GM18861 (cell line): ENCODE measurements around the gene ACADS.
"Not testable (repeated sequence)": the region's sequence is repeated elsewhere in the genome, so short reads cannot be mapped to it uniquely, and the experiment has no call there.

ENCODE experiments used
- ATAC-seq: cut with Tn5 transposase; IDR thresholded peaks from one replicate; pipeline ENCODE4 v1.9.1; 2021; ENCODE audit not compliant: unreplicated experiment

Gene ACADS

DNA sequence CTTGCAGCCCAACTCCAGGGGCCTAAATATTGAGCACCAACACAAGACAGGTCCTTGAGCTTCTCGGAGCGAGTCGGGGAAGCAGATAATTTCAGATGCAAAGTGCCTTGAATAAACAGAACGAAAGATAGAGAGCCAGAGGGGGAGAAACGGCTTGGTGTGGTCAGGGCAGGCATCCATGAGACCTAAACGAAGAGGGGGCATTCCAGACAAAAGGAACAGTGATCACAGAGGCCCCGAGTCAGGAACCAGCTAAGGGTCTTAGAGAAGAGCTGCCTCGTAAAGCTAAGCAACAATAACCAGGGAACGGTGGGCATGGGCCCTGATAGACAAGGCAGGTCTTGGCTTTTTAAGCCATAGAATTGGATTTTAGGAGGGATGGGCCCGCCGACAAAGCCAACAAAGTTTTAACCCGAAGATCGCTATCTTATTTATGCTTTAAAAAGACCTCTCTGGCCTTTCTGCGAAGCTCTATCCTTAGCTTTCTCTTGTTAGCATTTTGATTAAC lies 421 bp upstream of the ACADS start:
- ATAC-seq, result no peak

DNA sequence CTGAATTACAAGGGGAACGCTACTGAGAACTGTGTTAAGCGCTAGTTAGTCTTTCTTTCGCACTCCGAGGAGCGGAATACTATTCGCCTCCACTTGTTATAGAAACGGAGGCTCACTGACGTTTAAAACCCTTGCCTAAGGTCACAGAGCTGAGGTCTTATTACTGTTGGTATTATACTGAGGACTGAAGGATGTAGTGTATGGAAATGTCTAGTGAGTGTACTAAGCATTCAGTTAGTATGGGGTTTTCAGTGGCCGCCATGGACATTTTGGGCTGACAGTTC lies 826 bp downstream of the ACADS start:
- ATAC-seq, result no peak

DNA sequence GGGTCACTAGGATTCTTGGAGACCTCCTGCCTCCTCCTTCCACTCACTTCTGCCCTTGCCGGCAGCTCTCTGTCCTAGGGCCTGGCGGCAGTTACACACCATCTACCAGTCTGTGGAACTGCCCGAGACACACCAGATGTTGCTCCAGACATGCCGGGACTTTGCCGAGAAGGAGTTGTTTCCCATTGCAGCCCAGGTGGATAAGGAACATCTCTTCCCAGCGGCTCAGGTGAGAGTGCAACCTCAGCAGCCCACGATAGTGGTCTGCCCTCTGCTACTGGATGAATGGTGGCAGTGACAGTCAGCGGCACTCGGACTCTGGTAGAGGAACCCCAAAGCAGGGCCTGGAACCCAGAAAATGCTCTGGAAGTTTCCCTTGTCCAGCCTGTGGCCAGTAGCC lies 1.3 kb downstream of the ACADS start:
- no peak for ATAC-seq

DNA sequence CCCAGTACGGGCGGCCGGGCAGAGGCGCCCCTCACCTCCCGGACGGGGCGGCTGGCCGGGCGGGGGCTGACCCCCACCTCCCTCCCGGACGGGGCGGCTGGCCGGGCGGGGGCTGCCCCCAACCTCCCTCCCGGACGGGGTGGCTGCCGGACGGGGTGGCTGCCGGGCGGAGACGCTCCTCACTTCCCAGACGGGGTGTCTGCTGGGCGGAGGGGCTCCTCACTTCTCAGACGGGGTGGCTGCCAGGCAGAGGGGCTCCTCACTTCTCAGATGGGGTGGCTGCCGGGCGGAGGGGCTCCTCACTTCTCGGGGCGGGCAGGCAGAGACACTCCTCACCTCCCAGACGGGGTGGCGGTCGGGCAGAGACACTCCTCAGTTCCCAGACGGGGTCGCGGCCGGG lies 6.6 kb downstream of the ACADS start:
- ATAC-seq, result not testable (repeated sequence)

DNA sequence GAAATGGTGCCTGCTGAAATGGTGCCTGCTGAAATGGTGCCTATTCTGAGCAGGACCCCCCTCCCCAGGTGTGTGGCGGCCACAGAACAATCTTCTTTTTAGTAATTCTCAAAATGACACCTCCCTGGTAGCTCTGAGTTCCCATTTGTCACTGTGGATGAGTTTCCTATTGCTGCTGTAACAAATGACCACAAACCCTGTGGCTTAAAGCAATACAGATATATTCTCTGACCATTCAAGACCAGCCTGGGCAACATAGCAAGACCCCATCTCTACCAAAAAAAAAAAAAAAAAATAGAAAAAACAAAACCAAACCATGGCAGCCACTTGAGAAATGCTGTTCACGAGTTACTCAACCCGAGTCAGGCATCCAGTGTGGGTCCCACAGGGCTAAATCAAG lies 7.9 kb downstream of the ACADS start:
- ATAC-seq, result no peak

DNA sequence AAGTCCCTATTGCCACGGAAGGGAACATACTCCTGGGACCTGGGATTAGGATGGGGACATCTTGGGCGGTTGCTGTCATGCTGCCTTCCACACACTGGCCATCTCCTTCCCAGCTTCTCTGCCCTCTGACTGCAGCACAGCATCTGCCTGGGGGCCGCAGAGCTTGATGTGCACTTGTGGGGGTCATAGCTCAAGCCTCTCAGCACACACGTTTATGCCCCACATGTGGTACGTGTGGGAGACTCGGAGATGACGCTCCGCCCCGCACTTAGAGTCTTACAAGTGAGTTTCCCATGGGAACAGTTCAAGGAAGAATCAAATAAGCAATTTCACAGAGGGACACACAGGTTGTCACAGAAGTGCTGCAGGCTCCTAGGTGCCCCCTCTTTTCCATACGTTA lies 8.6 kb downstream of the ACADS start:
- ATAC-seq, result no peak

DNA sequence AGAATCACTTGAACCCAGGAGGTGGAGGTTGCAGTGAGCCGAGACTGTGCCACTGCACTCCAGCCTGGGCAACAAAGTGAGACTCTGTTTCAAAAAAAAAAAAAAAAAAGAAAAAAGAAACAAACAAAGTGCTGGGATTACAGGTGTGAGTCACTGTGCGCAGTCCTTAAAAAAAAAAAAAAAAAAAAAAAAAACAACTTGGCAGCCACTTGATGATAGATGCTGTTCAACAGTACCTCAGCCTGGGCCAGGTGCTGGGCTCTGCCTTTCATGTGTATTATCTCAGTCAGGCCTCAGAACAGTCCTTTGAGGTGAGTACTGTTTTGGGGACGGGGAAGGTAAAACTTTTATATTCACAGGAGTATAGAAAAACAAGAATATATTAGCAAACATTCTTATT lies 9.6 kb downstream of the ACADS start:
- ATAC-seq, result no peak

DNA sequence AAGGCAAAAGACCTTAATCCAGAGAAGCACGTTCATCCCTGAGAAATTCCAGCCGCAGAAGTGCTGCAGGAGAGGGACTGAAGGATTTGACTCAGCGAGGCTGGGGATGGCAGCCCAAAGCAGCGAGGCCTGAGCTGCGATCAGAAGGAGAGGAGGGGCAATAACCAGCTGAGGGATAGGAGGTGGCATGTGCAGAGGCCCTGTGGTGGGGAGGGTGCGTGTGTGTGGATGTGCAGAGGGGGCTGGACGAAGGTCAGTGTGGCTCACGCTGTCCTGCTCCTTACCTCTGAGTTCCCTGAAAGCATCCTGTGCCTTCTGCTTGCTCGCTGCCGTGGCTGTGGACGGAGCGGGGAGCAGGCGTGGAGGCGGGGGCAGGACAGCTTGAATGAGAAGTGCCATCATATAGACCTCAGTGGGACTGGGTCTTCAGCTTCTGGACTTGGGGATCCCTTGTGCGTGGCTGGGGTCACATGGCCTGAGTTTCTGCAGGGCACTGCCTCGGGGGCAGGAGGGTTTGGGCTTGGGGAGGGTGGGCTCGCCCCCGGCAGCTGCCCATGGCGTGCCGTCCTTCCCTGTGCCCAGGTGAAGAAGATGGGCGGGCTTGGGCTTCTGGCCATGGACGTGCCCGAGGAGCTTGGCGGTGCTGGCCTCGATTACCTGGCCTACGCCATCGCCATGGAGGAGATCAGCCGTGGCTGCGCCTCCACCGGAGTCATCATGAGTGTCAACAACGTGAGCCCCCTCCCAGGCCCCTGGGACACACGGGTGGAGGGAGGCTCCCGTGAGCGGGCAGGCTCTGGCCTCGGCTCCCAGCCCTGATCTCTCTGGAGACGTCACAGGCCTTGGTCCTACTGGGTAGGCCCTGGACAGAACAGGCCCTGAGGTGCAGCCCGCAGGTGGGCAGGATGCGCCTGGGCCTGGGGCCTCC lies 11.0 kb downstream of the ACADS start:
- ATAC-seq, result no peak

DNA sequence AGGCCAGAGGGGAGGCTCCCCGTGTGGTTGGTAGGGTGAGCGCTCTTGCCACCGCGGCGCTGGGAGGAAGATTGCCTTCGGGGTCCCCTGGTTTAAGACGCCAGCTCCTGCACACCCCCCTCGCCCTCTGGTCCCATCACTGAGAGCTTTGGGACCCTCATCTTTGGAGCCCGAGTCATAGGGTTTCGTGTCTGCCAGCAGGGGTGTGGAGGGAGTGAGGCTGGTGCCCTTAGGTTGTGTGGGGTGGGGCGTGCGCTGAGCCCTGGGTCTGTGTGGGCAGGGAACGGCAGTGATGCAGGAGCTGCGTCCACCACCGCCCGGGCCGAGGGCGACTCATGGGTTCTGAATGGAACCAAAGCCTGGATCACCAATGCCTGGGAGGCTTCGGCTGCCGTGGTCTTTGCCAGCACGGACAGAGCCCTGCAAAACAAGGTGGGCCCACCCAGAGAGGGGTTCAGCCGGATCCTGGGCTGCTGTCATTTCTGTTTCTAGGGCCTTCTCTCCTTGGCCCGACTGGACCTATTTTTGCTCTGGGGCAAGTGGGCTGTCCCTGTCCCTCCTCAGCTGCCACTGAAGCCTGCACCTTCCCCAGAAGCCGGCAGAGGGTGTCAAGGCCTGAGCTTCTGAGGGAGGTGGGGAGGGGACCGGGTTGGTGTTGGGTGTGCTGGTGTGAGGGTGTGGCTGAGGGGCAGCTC lies 12.1 kb downstream of the ACADS start:
- no peak for ATAC-seq

DNA sequence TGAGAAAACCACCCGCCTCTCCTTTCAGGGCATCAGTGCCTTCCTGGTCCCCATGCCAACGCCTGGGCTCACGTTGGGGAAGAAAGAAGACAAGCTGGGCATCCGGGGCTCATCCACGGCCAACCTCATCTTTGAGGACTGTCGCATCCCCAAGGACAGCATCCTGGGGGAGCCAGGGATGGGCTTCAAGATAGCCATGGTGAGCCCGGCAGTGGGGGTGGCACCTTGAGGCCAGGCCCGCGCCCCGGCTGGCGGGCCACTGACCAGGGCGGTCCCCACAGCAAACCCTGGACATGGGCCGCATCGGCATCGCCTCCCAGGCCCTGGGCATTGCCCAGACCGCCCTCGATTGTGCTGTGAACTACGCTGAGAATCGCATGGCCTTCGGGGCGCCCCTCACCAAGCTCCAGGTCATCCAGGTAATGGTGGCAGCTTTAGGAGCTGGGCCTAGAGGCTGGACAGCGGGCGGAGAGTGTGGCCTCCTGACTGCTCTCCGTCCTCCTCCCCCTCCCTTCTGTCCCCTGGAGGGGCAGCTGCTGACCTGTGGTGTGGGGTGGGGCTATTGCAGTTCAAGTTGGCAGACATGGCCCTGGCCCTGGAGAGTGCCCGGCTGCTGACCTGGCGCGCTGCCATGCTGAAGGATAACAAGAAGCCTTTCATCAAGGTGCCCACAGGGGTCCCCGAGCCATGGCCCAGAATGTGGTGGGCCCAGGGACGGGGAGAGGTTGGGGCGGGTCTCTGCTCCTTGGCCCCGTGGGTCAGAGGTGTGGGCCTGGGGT lies 12.8 kb downstream of the ACADS start:
- ATAC-seq, result no peak

DNA sequence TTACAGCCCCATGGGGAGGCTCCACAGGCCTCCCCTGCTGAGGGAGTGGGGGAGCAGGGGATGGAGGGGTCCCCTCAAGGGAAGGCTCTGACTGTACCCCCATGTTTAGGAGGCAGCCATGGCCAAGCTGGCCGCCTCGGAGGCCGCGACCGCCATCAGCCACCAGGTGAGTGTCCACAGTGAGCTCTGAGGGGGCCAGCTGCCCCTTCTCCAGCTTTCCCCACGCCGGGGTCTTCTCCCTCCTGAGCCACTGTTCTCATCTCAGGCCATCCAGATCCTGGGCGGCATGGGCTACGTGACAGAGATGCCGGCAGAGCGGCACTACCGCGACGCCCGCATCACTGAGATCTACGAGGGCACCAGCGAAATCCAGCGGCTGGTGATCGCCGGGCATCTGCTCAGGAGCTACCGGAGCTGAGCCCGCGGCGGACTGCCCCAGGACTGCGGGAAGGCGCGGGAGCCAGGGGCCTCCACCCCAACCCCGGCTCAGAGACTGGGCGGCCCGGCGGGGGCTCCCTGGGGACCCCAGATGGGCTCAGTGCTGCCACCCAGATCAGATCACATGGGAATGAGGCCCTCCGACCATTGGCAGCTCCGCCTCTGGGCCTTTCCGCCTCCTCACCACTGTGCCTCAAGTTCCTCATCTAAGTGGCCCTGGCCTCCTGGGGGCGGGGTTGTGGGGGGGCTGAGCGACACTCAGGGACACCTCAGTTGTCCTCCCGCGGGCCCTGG lies 13.6 kb downstream of the ACADS start:
- ATAC-seq, result no peak

DNA sequence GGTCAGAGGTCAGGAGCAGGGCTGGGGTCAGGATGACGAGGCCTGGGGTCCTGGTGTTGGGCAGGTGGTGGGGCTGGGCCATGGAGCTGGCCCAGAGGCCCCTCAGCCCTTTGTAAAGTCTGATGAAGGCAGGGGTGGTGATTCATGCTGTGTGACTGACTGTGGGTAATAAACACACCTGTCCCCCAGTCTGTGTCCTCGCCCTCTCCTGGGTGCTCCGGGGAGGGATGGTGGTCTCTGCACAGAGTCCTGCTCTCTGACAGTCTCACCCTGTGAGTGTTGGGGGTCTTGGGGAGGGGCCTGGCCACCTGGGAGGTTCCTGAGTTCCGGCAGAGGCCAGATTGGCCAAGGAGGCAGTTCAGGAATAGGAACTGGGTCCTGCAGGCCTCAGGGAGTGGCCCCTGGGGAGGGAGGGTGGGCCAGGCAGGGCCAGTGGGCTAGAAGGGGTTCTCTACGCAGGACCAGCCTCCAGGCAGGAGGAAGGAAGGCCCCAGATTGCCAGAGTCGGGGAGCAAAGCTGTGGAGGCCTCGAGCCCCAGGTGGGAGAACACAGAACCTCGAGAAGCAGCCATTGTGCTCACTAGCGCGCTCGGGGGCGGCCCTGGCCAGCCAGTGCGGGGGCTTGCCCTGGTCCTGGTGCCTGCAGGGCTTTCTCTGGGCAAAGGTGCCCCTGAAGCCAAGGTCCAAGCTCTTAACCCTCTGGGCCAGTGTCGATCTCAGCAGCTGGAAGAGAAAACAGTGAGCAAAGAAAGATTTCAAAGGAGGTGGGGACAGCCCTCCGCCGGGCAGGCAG lies 14.4 kb downstream of the ACADS start:
- ATAC-seq, result no peak

DNA sequence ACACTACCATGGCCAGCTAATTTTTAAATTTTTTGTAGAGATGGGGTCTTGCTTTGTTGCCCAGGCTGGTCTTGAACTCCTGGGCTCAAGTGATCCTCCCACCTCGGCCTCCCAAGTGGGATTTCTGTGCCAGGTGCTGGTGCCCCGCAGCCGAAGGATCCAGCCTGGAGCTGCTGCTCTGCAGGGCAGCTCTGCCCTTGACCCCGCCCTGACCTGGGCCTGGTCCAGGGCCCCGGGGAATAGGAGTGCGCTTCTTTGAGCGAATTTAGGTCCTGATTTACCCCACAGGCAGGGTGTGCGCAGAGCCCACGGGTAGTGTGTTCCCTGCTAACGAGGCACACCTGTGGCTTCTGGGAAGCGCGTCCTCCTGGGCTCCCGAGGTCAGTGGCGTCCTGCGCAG lies 15.2 kb downstream of the ACADS start:
- ATAC-seq, result no peak

DNA sequence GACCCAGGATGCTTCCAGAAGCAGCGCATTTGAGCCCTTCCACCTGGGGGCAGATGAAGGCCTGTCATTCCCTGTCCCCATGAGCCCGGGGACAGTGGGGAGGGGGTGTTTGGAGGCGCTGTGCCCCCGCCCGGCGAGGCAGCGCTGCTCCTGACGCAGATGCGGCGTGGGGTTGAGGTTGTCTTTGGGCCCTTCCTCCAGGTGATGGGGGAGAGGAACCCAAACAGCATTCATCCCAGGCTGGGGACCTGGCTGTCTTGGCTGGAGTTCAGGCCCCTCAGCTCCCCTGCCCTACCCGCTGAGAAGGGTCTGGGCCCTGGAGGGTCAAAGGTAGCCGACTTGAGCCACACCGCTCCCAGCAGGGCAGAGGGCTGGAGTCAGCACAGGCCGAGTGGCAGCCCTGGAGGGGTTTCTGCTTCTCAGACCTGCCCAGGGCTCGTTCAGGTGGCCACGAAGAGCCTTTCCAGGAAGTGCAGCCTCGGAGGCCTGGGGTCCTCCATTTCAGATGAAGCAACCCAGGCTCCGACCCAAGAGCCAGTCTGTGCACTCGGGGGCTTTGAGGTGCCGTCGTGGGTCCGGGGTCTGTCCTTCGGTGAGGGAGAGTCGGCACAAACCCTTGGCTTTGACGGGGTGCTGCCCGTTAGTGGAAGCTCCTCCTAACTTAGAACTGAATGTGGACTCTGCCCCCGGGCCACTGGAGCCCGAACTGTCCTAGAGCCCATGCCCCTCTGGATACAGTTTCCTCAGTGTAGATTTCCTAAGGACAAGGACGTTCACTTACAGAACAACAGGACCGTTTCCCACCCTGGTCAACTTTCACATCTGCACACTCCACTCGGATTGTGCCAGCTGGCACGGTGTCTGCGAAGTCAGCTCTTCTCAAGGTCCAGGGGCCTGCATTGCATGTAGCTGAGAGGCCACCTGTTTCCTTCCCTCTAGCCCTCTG lies 16.1 kb downstream of the ACADS start:
- ATAC-seq, result no peak

DNA sequence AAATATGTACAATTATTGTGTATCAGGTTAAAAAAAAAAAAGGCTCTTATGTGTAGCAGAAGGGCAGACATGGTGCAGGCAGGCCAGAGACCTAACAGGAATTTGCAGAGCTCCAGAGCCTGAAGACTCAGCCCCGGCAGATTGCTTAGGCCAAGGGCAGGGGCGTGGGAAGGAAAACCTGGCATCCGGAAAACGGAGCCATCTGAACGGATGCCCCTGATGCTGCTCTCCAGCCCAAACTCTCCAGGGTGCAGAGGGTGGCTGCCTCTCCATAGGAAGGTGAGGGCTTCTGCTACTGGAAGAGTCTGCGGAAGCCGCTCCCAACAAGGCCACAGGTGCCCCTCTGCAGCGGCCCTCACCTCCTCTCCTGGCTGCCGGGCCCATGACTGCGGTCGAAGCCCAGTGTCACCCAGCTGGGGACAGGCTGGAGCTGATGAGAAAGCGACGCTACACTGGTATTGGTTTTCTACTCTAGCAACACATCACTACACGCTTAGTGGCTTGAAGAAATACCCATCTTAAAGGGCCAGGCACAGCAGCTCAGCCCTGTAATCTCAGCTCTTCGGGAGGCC lies 19.4 kb downstream of the ACADS start:
- ATAC-seq, result no peak

DNA sequence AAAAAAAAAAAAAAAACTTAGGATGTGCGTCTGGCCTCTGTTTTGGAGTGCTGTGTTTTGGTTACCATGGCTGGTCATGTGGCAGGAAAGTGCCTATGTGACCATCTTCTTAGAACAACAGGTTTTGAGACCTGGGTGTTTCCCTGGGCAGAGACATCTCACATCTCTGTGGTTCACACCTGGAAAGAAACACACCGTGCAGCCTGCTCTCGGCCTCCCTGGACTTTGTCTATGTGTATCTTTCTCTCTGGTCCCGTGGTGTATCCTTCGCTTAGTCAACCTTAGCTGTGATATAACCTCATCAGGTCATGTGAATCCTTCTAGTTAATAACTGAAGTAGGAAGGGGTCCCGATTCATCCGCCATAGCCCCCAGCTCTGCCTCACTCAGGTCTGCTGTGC lies 22.6 kb downstream of the ACADS start:
- no peak for ATAC-seq

DNA sequence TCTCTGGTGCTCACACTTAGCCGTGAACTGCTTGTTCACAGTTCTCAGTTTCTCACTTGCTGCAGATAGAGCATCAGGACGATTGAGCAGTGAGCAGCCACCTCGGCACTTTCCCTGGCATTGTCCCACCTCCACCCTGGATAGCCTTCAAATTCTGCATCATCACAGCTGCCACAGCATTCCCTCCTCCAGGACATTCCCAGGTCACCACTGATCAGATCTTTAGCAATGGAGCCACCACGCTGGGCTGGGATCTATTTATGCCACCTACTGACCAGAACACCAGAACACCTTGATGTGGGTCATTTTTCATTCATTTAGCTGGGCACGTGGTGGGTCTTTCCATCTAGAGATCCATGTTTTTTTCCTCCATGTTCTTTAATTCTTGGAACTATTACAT lies 23.6 kb downstream of the ACADS start:
- no peak for ATAC-seq

DNA sequence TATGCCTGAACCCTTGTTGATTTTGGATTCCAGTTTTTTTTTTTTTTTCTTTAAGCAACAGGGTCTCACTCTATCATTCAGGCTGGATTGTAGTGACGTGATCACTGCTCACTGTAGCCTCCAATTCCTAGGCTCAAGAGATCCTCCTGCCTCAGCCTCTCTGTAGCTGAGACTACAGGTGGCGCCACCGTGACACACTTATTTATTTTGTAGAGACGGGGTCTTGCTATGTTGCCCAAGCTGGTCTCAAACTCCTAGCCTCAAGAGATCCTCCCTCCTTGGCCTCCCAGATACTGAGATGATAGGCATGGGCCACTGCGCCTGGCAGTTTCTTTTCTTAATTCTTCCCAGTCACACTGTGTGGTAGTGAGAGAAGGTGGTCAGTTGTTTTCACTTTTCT lies 25.2 kb downstream of the ACADS start:
- ATAC-seq, result no peak

DNA sequence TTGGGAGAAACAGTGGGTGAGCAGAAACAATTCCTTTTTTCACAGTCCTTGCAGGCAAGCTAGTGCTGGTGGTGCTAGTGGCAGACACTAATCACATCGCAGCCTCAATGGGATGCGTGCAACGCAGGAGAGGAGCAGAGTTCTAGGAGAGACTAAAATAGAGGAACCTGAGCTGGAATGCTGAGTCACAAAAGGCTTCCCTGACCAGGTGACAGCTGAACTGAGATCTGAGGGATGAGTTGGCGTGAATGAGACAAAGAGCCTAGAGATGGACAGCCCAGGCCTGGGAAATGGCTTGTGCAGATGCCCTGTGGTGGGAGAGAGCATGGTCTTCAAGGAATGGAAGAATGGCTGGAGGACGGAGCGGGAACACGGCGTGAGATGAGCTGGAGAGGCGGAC lies 25.8 kb downstream of the ACADS start:
- no peak for ATAC-seq
